Measurements from ENCODE around the gene ZNF592.
"Not testable (repeated sequence)": the region's sequence is repeated elsewhere in the genome, so short reads cannot be mapped to it uniquely, and the experiment has no call there.

The ZNF592 gene

DNA sequence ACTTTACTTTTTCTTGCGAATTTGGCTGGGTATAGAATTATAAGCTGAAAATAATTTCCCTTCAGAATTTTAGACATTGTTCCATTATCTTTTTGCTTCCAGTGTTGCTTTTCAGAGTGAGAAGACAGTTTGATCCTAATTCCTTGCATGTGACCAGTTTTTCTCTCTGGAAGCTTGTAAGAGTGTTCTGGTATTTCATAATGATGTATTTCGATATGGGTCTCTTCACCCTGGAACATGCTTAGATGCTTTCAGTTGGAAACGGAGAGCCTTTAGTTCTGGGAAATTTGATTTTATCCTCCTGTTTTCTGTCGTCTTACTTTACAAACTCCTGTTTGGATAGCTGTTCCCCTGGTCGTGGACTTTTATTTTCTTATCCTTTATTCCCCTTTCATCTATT lies 82.6 kb downstream of the ZNF592 start:
- Mint-ChIP-seq H3K27me3 (no peaks in the 10 kb centered on the region), H3K9me3 (no peaks in the 10 kb centered on the region), H3K4me3 (no peak overlapping the region), H3K27ac (no peak overlapping the region), H3K36me3 (ENCODE audit: low read depth) (no peaks in the 10 kb centered on the region), H3K4me1 (ENCODE audit: low read depth) (no peaks in the 10 kb centered on the region)

DNA sequence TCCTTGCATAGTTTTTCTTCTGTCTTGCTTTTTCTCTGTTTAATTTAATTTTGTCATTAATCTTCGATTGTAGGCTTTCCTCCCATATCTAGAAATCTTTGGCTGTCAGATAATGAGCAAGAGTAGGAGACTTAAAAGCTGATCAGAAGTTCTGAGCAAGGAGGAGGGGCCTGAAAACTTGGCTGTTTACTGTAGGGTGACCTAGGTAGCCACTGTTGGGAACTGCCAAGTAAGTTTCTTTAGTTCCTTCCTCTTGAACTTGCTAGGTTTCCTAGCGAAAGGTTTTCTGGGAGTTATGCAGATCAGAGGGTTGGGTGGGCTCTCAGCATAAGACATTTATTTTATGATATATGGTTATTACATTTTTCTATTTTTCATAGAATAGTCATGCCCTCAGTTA lies 83.2 kb downstream of the ZNF592 start:
- Mint-ChIP-seq H3K9me3 (no peaks in the 10 kb centered on the region), H3K36me3 (ENCODE audit: low read depth) (no peaks in the 10 kb centered on the region), H3K27ac (no peak overlapping the region), H3K4me1 (ENCODE audit: low read depth) (no peaks in the 10 kb centered on the region), H3K27me3 (no peaks in the 10 kb centered on the region), H3K4me3 (no peak overlapping the region)

DNA sequence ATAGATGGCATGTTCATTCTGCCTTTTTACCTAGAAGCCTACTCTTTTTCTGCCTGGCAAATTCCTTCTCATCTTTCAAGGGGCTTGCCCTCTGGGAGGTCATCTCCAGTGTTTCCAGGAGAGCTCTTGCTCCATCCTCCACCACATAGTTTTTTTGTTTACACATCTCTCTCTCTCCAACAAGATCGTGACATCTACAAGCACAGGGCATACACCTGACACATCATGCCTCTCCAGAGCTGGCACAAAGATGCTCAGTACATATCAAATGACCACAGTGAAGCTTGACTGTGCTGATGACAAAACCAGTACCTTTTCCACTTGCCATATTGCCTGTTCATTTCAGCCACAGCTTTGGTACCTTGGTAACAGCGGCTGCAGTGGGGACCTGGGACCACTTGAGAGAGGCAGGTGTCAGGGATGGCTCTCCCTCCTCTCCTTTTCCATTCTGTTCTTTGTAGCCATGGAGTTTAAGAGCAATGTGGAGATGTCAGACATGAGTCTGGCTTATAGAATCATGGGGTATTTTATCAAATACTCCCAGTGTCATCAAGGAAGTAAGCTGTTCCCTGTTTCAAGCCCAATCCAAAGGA lies 84.2 kb downstream of the ZNF592 start:
- Mint-ChIP-seq H3K27ac (no peak overlapping the region), H3K4me1 (ENCODE audit: low read depth) (no peaks in the 10 kb centered on the region), H3K36me3 (ENCODE audit: low read depth) (no peaks in the 10 kb centered on the region), H3K4me3 (no peak overlapping the region), H3K27me3 (no peaks in the 10 kb centered on the region), H3K9me3 (no peaks in the 10 kb centered on the region)

DNA sequence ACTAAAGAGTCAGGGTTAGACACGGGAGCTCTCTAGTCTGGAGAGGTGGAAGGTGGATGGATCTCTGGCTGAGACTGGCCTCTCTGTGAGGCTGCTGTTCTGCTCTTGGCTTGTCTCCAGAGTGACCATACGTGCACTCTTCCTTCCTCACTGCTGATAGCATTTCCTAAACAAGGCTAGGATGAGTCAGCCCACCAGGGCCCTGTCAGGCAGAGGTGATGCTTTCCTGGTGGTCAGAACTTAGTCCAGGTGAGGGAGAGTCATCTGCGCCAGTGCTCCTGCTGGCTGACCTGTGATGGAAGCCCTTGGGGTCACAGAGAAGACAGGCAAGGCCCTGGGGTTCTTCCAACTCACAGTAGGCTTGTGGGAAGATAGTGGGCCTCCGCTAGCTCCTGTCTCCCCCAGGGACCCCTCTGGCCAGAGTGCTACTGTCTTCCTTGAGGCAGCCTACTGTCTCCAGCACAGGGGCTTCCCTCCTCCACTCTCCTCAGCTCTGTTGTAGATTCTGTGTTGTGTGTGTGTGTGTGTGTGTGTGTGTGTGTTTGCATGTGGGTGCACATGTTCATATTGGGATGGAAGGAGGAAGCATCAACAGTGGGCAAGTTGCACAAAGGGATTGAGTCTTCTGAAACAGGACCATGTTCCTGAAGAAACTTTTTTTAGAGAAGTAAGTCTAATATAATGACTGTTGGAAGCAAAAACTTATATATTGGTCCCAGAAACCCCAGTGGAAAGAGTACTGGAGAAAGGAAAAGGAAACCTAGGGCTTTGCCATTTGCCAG lies 85.2 kb downstream of the ZNF592 start:
- Mint-ChIP-seq H3K27me3 (no peaks in the 10 kb centered on the region), H3K27ac (no peak overlapping the region), H3K36me3 (ENCODE audit: low read depth) (no peaks in the 10 kb centered on the region), H3K9me3 (no peaks in the 10 kb centered on the region), H3K4me3 (no peak overlapping the region), H3K4me1 (ENCODE audit: low read depth) (no peaks in the 10 kb centered on the region)

DNA sequence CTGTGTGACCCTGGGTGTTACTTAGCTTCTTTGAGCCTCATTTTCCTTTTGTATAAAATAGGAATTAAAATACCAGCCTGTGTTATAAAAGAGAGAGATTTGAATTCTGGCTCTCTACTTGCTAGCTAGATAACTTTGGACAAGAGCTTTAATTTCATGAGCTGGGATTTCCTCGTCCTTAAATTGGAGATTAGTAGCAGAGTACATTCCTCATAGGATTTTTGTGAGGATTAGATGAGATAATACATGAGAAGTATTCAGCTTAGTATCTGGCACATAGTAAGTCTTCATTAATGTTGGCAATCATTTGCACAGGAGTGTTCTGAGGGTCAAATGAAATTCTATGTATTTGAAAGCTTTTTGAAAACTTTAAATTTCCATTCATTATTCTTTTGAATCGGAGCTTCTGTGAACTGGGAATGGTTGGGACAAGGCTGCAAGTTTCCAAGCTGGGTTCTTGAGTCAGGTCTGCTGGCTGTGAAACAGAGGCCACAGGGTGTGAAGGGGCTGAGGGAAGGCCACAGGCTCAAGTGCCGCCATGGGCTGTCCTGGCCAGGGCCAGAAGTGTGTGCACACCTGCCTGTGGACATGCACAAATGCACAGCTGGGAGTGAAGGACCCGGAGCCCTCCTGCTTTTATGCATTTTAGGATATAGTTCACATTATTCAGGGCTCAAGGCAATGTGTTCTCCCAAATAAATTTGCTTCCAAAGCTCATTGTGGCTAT lies 86.0 kb downstream of the ZNF592 start:
- no peaks in the 10 kb centered on the region for H3K36me3 Mint-ChIP-seq (ENCODE audit: low read depth)
- H3K4me3 Mint-ChIP-seq, result no peak overlapping the region
- H3K4me1 Mint-ChIP-seq (ENCODE audit: low read depth), result no peaks in the 10 kb centered on the region
- H3K27me3 Mint-ChIP-seq, result no peaks in the 10 kb centered on the region
- no peak overlapping the region for H3K27ac Mint-ChIP-seq
- no peaks in the 10 kb centered on the region for H3K9me3 Mint-ChIP-seq

DNA sequence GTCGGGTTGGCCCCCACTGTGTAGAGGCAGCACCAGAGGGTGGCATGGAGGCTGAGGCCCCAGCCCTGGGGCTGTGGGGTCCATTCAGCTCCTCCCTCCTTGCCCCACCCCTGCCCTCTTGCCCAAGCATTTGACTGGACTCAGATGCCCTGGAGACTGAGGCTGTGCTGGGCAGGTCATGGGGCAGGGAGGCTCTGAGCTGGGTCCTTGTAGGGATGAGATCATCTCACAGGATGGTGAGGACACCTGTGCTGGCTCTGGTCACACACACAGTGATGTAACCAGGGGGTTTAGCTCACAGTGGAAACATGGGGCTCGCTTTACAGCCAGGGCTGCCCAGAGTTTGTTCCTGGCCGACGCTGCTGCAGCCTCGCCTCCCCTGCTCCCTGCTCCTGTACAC lies 86.6 kb downstream of the ZNF592 start:
- Mint-ChIP-seq H3K27ac (no peak overlapping the region), H3K36me3 (ENCODE audit: low read depth) (no peaks in the 10 kb centered on the region), H3K4me3 (no peak overlapping the region), H3K27me3 (no peaks in the 10 kb centered on the region), H3K9me3 (no peaks in the 10 kb centered on the region), H3K4me1 (ENCODE audit: low read depth) (no peaks in the 10 kb centered on the region)

DNA sequence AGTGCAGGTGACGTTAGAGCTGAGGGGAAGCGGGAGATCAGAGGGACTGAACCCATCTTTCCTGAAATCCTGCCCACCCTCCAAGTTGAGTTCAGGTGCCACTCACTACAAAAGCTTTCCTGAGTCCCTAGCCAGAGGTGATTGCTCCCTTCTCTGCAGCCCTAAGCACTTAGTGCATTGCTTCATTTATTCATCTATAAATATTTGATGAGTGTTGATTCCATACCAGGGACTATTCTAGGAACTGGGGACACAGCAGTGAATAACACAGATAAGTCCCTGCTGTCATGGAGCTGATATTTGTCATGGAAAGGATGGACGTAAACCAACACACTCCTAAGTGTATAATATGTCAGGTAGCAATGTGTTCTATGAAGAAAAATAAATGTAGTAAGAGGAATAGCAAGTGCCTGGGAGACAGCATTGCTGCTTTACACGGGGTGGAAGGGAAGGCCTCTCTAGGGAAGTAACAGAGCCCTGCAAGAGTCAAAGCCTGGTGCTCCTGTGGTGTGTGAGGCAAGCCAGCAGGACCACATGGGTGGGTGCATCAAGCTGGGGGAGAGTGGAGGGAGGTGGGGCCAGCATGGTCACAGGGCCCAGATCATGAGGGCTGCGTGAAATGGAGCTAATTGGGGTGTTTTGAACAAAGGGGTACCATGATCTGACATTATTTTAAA lies 87.4 kb downstream of the ZNF592 start:
- Mint-ChIP-seq H3K27me3 (no peaks in the 10 kb centered on the region), H3K27ac (no peak overlapping the region), H3K9me3 (no peaks in the 10 kb centered on the region), H3K4me1 (ENCODE audit: low read depth) (no peaks in the 10 kb centered on the region), H3K36me3 (ENCODE audit: low read depth) (no peaks in the 10 kb centered on the region), H3K4me3 (no peak overlapping the region)

DNA sequence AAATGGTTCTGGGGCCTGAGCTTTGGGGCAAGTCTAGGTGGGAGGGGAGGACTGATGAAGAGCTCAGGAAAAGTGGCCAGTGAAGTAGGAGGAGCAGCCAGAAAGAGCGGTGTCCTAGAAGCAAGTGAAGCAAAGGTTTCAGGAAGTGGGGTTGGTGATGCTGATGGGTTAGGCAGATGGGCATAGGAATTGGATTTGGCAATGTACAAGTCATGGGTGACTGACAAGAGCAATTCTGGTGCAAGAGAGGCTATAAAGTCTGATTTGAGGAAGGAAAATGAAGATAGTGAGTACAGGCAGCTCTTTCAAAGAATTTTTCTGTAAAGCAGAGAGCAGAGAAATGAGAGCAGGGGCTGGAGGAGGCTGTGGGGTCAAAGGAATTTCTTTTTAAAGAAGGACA lies 88.5 kb downstream of the ZNF592 start:
- H3K27me3 Mint-ChIP-seq, result no peaks in the 10 kb centered on the region
- no peaks in the 10 kb centered on the region for H3K4me1 Mint-ChIP-seq (ENCODE audit: low read depth)
- no peak overlapping the region for H3K27ac Mint-ChIP-seq
- no peaks in the 10 kb centered on the region for H3K36me3 Mint-ChIP-seq (ENCODE audit: low read depth)
- H3K9me3 Mint-ChIP-seq, result no peaks in the 10 kb centered on the region
- no peak overlapping the region for H3K4me3 Mint-ChIP-seq

GRCh38 chr15:84839714-84840113 lies 91.3 kb downstream of the ZNF592 start:
- Mint-ChIP-seq H3K27ac (no peak overlapping the region), H3K27me3 (no peaks in the 10 kb centered on the region), H3K4me3 (no peak overlapping the region), H3K36me3 (ENCODE audit: low read depth) (no peaks in the 10 kb centered on the region), H3K4me1 (ENCODE audit: low read depth) (no peaks in the 10 kb centered on the region), H3K9me3 (no peaks in the 10 kb centered on the region)

GRCh38 chr15:84840255-84840654 lies 91.9 kb downstream of the ZNF592 start:
- H3K4me3 Mint-ChIP-seq, result no peak overlapping the region
- H3K9me3 Mint-ChIP-seq, result no peaks in the 10 kb centered on the region
- no peak overlapping the region for H3K27ac Mint-ChIP-seq
- H3K36me3 Mint-ChIP-seq (ENCODE audit: low read depth), result no peaks in the 10 kb centered on the region
- H3K27me3 Mint-ChIP-seq, result no peaks in the 10 kb centered on the region
- no peaks in the 10 kb centered on the region for H3K4me1 Mint-ChIP-seq (ENCODE audit: low read depth)

DNA sequence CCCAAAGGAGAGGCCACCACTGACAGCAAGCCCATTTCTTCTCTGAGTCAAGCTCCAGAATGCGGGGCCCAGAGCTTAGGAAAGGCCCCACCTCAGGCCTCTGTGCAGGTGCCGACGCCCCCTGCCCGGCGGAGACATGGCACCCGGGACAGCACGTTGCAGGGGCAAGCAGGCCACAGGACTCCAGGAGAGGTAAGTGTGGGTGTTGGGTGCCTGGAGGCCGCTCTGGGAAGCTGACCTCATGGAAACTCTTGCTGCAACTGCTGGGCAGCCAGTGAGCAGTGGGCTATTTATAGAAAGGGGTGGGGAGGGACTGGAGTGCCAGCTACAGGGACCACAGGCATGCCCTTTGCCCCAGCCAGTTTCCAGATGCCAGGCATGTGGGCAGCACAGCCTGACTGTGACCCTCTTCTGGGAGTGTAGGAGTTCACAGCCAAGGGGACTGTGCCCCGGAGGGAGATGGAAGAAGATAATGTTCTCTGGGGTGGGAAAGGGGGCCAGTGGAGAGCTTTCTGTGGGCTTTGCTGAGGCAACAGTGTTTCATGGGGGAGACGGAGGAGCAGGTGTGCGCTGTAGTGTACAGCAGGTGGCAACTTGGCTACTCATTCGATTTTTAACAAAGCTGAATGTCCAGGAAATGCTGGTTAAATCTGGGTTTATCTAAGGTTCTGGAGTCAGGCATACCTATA lies 92.5 kb downstream of the ZNF592 start:
- Mint-ChIP-seq H3K27ac (no peak overlapping the region), H3K36me3 (ENCODE audit: low read depth) (no peaks in the 10 kb centered on the region), H3K4me1 (ENCODE audit: low read depth) (no peaks in the 10 kb centered on the region), H3K4me3 (no peak overlapping the region), H3K27me3 (no peaks in the 10 kb centered on the region), H3K9me3 (no peaks in the 10 kb centered on the region)

DNA sequence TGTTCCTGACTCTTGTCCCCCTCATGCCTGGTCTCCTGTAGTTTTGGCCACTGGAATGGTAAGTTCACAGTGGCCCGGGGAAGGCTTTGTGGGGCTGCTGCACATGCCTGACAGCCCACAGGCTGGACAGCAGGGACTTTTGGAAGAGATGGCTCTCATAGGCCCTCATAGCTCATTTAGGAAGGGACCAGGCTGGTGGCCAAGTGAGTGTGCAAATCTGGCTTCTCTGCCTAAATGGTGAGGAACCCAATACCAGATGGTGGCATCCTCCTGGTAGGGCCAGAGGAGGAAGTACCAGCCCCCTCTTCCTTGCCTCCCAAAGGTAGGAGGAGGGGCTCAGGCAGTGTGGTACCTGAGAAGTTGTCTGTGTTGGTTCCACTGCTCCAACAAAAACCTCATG lies 94.4 kb downstream of the ZNF592 start:
- H3K27me3 Mint-ChIP-seq, result no peaks in the 10 kb centered on the region
- no peak overlapping the region for H3K27ac Mint-ChIP-seq
- no peaks in the 10 kb centered on the region for H3K4me1 Mint-ChIP-seq (ENCODE audit: low read depth)
- H3K36me3 Mint-ChIP-seq (ENCODE audit: low read depth), result peaks cover 12% of the 10 kb centered on the region
- peaks cover 13% of the 10 kb centered on the region for H3K9me3 Mint-ChIP-seq
- H3K4me3 Mint-ChIP-seq, result no peak overlapping the region

- H3K4me3 Mint-ChIP-seq, result no peak overlapping the region
- H3K27ac Mint-ChIP-seq, result no peak overlapping the region
- no peaks in the 10 kb centered on the region for H3K4me1 Mint-ChIP-seq (ENCODE audit: low read depth)
- H3K9me3 Mint-ChIP-seq, result peaks cover 13% of the 10 kb centered on the region
- peaks cover 12% of the 10 kb centered on the region for H3K36me3 Mint-ChIP-seq (ENCODE audit: low read depth)
- H3K27me3 Mint-ChIP-seq, result no peaks in the 10 kb centered on the region
Observed at GRCh38 chr15:84844964-84845363, 96.6 kb downstream of the ZNF592 start.

- not testable (repeated sequence) for H3K27ac Mint-ChIP-seq; H3K4me3 Mint-ChIP-seq; H3K27me3 Mint-ChIP-seq; H3K4me1 Mint-ChIP-seq (ENCODE audit: low read depth)
- peaks cover 13% of the 10 kb centered on the region for H3K9me3 Mint-ChIP-seq
- peaks cover 12% of the 10 kb centered on the region for H3K36me3 Mint-ChIP-seq (ENCODE audit: low read depth)
Observed at GRCh38 chr15:84845631-84846030, 97.2 kb downstream of the ZNF592 start.

DNA sequence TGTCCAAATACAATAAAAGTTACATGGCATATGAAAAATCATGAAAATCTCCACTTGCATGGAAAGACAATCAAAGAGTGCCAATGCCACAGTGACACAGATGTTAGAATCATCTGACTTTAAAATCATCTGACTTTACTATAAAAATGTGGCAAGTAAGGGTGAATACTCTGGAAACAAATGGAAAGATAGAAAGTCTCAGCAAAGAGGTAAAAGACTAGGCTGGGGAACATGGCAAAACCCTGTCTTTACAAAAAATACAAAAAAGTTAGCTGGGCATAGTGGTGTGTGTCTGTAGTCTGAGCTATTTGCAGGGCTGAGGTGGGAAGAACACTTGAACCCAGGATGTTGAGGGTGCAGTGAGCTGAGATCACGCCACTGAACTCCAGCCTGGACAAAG lies 97.9 kb downstream of the ZNF592 start:
- Mint-ChIP-seq H3K36me3 (ENCODE audit: low read depth) (peaks cover 12% of the 10 kb centered on the region), H3K4me1 (ENCODE audit: low read depth) (no peaks in the 10 kb centered on the region), H3K27ac (no peak overlapping the region), H3K9me3 (peaks cover 13% of the 10 kb centered on the region), H3K27me3 (no peaks in the 10 kb centered on the region), H3K4me3 (no peak overlapping the region)
